Tibial artery (tissue), 4 donors: Measurements from ENCODE around the gene PLCG2.

Experiments
- DNase-seq, 2 donors: peaks; one replicate each; pipeline ENCODE4 v3.0.0-alpha.2; 2019
- H3K27ac ChIP-seq, 2 donors: fragments of 200-600 bp; sonication (generic) in 1 of 2; 1 replicate in 1 of 2; 2 replicates in 1 of 2; pipeline ENCODE4 v1.5.1; 2018 to 2019; ENCODE audit warnings: mild to moderate bottlenecking in 1 of 2
- H3K27me3 ChIP-seq, 2 donors: fragments of 200-600 bp; sonication (generic) in 1 of 2; one replicate each; pipeline versions ENCODE4 v1.5.1 to v1.6.0; 2016 to 2019
- H3K36me3 ChIP-seq, 3 donors: fragments of 200-600 bp; sonication (generic) in 2 of 3; one replicate each; pipeline ENCODE4 v1.5.1; 2016 to 2019; ENCODE audit warnings: mild to moderate bottlenecking in 2 of 3
- H3K4me1 ChIP-seq, 4 donors: fragments of 200-600 bp; sonication (generic) in 2 of 4; 1 replicate in 3 of 4; 2 replicates in 1 of 4; pipeline ENCODE4 v1.5.1; 2016 to 2019
- H3K4me3 ChIP-seq, 2 donors: fragments of 200-600 bp; sonication (generic) in 1 of 2; 1 replicate in 1 of 2; 2 replicates in 1 of 2; pipeline ENCODE4 v1.5.1; 2018 to 2019; ENCODE audit warnings: mild to moderate bottlenecking in 2 of 2
- H3K9me3 ChIP-seq, 3 donors: fragments of 200-600 bp; sonication (generic) in 1 of 3; one replicate each; pipeline ENCODE4 v1.5.1; 2016 to 2019
- CTCF ChIP-seq, 2 experiments: fragments of 200-600 bp in 1 of 2; fragments of 450-650 bp in 1 of 2; IDR thresholded peaks; one replicate each; pipeline ENCODE4 v1.5.1; 2017 to 2019; ENCODE audit warnings: antibody characterized with exemption in 2 of 2, mild to moderate bottlenecking in 1 of 2, moderate library complexity in 1 of 2
- intact Hi-C: fragments of 100-400 bp; cut with DNase I; formaldehyde crosslinking; loops from one replicate; pipeline ENCODE4 v1.15.0; 2023; ENCODE audit warnings: low total_unique reads

The PLCG2 gene

DNA sequence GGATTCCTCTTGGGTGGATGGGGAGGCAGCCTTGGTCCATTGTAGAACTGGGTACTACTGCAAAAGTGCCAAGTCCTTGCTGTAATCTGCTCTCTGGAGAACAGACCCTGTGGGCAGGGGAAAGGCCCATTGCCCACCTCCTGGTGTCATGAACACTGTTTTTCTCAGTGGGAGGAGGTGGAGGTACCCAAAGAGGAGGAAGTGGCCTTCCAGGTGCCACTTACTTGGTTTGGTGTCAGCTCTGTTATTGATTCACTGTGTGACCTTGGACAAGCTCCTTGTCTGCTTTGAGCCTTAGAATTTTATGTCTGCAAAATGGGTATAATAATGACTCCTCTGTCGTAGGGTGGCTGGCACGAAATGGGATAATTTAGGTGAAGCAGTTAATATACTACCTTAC, 55.8 kb downstream of the PLCG2 start:
- intact Hi-C loops: no loop called here
- no peak for DNase-seq

DNA sequence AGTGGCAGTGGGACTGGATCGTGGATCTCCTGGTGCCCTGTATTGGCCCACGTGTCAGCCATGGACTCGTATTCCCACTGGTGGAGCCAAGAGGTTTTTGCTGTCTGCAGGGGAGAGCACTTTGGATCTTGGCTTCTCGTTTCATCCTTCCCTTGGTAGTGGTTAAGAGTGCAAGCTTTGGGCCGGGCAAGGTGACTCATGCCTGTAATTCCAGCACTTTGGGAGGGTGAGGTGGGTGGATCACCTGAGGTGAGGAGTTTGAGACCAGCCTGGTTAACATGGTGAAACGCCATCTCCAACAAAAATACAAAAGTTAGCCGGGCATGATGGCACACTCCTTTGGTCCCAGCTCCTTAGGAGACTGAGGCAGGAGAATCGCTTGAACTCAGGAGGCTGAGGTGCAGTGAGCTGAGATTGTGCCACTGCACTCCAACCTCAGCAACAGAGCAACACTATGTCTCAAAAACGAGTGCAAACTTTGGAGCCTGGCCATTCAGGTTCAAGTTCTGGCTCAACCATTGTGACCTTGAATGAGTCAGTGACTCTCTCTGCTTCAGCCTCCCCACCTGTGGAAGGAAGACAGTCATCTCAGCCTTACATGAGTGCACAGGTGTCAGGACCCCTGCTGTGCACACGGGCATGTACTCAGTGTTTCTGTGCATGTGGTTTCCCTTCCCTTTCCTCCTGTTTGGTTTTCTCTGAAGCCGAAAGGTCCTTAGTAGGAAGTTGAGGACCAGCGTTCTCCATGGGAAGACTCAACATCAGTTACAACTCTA, 57.4 kb downstream of the PLCG2 start:
- DNase-seq: no peak
- H3K9me3 ChIP-seq: no peaks in the 10 kb centered on the region
- intact Hi-C loops: no loop called here
- no peak overlapping the region for H3K27ac ChIP-seq
- peaks cover 0 to 4% of the 10 kb centered on the region in 2 donors for H3K27me3 ChIP-seq
- H3K4me1 ChIP-seq: no peaks in the 10 kb centered on the region
- no peak for TF ChIP-seq CTCF (IDR thresholded peaks at IDR 0.05)
- no peak overlapping the region for H3K4me3 ChIP-seq
- no peaks in the 10 kb centered on the region for H3K36me3 ChIP-seq

More for the DNA sequence above, 55.8 kb downstream of the PLCG2 start:
- Histone ChIP-seq H3K27me3 (peaks cover 0 to 4% of the 10 kb centered on the region in 2 donors), H3K36me3 (no peaks in the 10 kb centered on the region), H3K27ac (no peak overlapping the region), H3K4me3 (no peak overlapping the region), H3K9me3 (no peaks in the 10 kb centered on the region), H3K4me1 (no peaks in the 10 kb centered on the region)
- no peak for TF ChIP-seq CTCF (IDR thresholded peaks at IDR 0.05)

DNA sequence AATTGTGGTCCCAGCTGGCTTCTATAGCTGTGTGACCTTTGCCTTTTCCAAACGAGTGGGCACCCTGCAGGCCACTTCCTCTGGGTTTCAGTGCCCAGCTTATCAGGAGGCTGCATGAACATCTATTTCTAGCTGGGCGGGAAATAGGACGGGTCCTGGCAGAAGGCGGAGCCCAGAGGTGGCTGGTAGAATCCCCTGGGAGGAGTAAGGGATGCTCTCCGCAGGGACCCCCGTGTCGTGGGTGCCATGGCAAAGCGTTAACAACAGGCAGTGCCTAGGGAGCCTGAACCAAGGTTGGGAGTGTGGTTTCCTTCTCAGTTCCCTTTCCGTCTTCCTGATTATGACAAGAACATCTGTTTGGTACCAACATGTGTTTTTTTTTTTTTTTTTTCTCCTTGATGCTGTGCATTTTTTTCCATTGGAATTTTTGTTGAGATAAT, 58.2 kb downstream of the PLCG2 start:
- H3K4me3 ChIP-seq: no peak overlapping the region
- DNase-seq: no peak

GRCh38 chr16:81838794-81839193, 59.7 kb downstream of the PLCG2 start:
- no peak for DNase-seq
- no peaks in the 10 kb centered on the region for H3K4me1 ChIP-seq
- peaks cover 0 to 1% of the 10 kb centered on the region in 2 donors for H3K27me3 ChIP-seq
- H3K9me3 ChIP-seq: no peaks in the 10 kb centered on the region
- no peak overlapping the region for H3K4me3 ChIP-seq
- intact Hi-C loops: no loop called here
- H3K36me3 ChIP-seq: no peaks in the 10 kb centered on the region
- TF ChIP-seq CTCF (IDR thresholded peaks at IDR 0.05): no peak
- H3K27ac ChIP-seq: no peak overlapping the region

More for the DNA sequence above, 58.2 kb downstream of the PLCG2 start:
- intact Hi-C loops: no loop called here
- no peak for TF ChIP-seq CTCF (IDR thresholded peaks at IDR 0.05)
- Histone ChIP-seq H3K36me3 (no peaks in the 10 kb centered on the region), H3K9me3 (no peaks in the 10 kb centered on the region), H3K4me1 (no peaks in the 10 kb centered on the region), H3K27ac (no peak overlapping the region), H3K27me3 (peaks cover 0 to 4% of the 10 kb centered on the region in 2 donors)

- no peak for TF ChIP-seq CTCF (IDR thresholded peaks at IDR 0.05)
Observed at GRCh38 chr16:81841722-81842121, 62.6 kb downstream of the PLCG2 start.

More at GRCh38 chr16:81841722-81842121, 62.6 kb downstream of the PLCG2 start:
- Histone ChIP-seq H3K9me3 (no peaks in the 10 kb centered on the region), H3K36me3 (no peaks in the 10 kb centered on the region), H3K4me1 (no peaks in the 10 kb centered on the region), H3K27me3 (peaks cover 0 to 7% of the 10 kb centered on the region in 2 donors), H3K27ac (no peak overlapping the region), H3K4me3 (no peak overlapping the region)
- no peak for DNase-seq
- intact Hi-C loops: no loop called here
